ENCODE results near the gene LYST. TPM values are rescaled to one million over a fixed set of nuclear protein-coding genes. Genes with fewer than 3 reads are reported as not detected.

The LYST gene
- total and polyA plus RNA-seq, 2 donors (not counting 3 experiments of a cell fraction or from before 2014, with no cell fraction given): 3.1 to 9.6 TPM

DNA sequence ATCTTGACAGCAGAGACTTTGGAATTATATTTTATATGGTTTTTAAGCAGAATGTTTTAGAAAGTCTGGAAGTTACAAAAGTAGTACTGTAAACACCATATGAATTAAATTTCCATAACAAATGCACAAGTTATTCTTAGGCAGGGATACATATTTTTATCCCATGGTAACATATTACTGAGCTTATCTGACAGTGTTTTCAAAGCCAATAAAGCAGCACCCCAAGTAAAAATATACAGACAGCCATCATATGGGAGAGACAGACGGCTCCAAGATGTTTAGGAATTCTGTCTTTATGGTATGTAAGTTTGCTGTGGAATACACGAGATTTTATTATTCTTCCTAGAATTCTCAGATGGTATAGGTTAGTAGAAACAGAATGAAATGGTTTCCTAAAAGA lies 205.1 kb downstream of the LYST start:
- BruUV-seq (replicated peaks): no TSS peak
- FAIRE-seq (no peak), DNase-seq (ENCODE audit: low read depth, low spot score) (no peak)
- H3K9me3 ChIP-seq (replicated peaks; ENCODE audit: control insufficient read depth, insufficient read depth, low read length): no peaks in the 10 kb centered on the region
- no peaks in the 10 kb centered on the region for H3K9me1 ChIP-seq (replicated peaks; ENCODE audit: control insufficient read depth, extremely low read depth, insufficient read depth, low read length)
- intact Hi-C loops (cut with micrococcal nuclease) (no loop called here), dilution Hi-C loops (cut with MboI; ENCODE audit: extremely low pct_ligation_motif_present, low sequenced_read_pairs) (no loop called here)
- H4K20me1 ChIP-seq (replicated peaks; ENCODE audit: control insufficient read depth, extremely low read depth, insufficient read depth, low read length): no peaks in the 10 kb centered on the region
- CTCF ChIA-PET: no interaction called here
- H3K36me3 ChIP-seq (ENCODE audit: control insufficient read depth in 2 of 2, extremely low read depth in 1 of 2, insufficient read depth in 2 of 2, low read length in 2 of 2): no peaks in the 10 kb centered on the region
- H3K27me3 ChIP-seq (ENCODE audit: control insufficient read depth in 2 of 2, insufficient read depth in 2 of 2, low read length in 2 of 2): no peaks in the 10 kb centered on the region
- POLR2A ChIA-PET: no interaction called here
- H3K9ac ChIP-seq (replicated peaks; ENCODE audit: extremely low read depth, insufficient read depth, low read length): no peak overlapping the region
- TF ChIP-seq MAX (IDR thresholded peaks at IDR 0.05; ENCODE audit: insufficient read depth, insufficient read length) (no peak), MYC (IDR thresholded peaks at IDR 0.05; ENCODE audit: low read depth, low read length) (no peak), POLR2A (IDR thresholded peaks at IDR 0.05; ENCODE audit: low read depth, low read length) (no peak), JUN (IDR thresholded peaks at IDR 0.05; ENCODE audit: borderline replicate concordance, insufficient read depth, insufficient read length, low read depth) (no peak), EZH2 (IDR thresholded peaks at IDR 0.05; ENCODE audit: borderline replicate concordance, low read depth, low read length, severe bottlenecking) (no peak), FOS (IDR thresholded peaks at IDR 0.05; ENCODE audit: borderline replicate concordance, insufficient read depth, low read length) (no peak), POLR2AphosphoS5 (IDR thresholded peaks at IDR 0.05; ENCODE audit: insufficient read depth, low read depth, low read length) (no peak), GATA2 (IDR thresholded peaks at IDR 0.05; ENCODE audit: insufficient read depth, insufficient read length, low read depth, low read length) (no peak)
- TF ChIP-seq, protein P1, sequence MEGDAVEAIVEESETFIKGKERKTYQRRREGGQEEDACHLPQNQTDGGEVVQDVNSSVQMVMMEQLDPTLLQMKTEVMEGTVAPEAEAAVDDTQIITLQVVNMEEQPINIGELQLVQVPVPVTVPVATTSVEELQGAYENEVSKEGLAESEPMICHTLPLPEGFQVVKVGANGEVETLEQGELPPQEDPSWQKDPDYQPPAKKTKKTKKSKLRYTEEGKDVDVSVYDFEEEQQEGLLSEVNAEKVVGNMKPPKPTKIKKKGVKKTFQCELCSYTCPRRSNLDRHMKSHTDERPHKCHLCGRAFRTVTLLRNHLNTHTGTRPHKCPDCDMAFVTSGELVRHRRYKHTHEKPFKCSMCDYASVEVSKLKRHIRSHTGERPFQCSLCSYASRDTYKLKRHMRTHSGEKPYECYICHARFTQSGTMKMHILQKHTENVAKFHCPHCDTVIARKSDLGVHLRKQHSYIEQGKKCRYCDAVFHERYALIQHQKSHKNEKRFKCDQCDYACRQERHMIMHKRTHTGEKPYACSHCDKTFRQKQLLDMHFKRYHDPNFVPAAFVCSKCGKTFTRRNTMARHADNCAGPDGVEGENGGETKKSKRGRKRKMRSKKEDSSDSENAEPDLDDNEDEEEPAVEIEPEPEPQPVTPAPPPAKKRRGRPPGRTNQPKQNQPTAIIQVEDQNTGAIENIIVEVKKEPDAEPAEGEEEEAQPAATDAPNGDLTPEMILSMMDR (IDR thresholded peaks at IDR 0.05; ENCODE audit: extremely low read depth in 1 of 2, insufficient read depth in 1 of 2, low read depth in 1 of 2, low read length in 2 of 2): no peak
- no peak overlapping the region for H3K27ac ChIP-seq (ENCODE audit: insufficient read depth, low read depth, low read length)
- H3K4me3 ChIP-seq (replicated peaks in 1 of 3; ENCODE audit: insufficient read depth in 1 of 3, low read depth in 1 of 3, low read length in 3 of 3): no peak overlapping the region
- H3K4me2 ChIP-seq (ENCODE audit: insufficient read depth, low read length): no peak overlapping the region
- H2AFZ ChIP-seq (ENCODE audit: low read depth, low read length): no peak overlapping the region
- no peaks in the 10 kb centered on the region for H3K79me2 ChIP-seq (ENCODE audit: control insufficient read depth, insufficient read depth, low read length)
- no peaks in the 10 kb centered on the region for H3K4me1 ChIP-seq (ENCODE audit: control insufficient read depth, extremely low read depth, insufficient read depth, low read length)
